GM12878 (cell line): ENCODE measurements around the gene MCUB. TPM values are rescaled to one million over a fixed set of nuclear protein-coding genes. Genes with fewer than 3 reads are reported as not detected.
A peak's percentile ranks its signal among the peaks of the same experiment; 100 is the strongest.

Source experiments
- ATAC-seq: fragments of 200-7000 bp; cut with Tn5 transposase; 3 replicates; pipeline ENCODE4 v1.9.1; 2020; ENCODE audit warnings: mild to moderate bottlenecking, moderate library complexity
- BruUV-seq: library from RNA; stranded (reverse); fragments of 400-500 nt; replicated peaks from 2 replicates; lab custom pipeline; 2021; lab: Mats Ljungman, UMichigan
- CTCF ChIA-PET: fragments of 300-600 bp; sonication (Branson Sonifier 250); formaldehyde crosslinking; extraction: SDS; loops from one replicate; lab custom pipeline; 2021; ENCODE audit warnings: inconsistent platforms; lab: Yijun Ruan, JAX
- POLR2A ChIA-PET: fragments of 350-600 bp; formaldehyde crosslinking; extraction: SDS; loops from one replicate; lab custom pipeline; 2021; ENCODE audit warnings: inconsistent platforms; lab: Charles Lee
- RAD21 ChIA-PET: fragments of 300-600 bp; sonication (Branson Sonifier 250); formaldehyde crosslinking; loops from one replicate; lab custom pipeline; 2023; ENCODE audit warnings: antibody characterized with exemption; ENCODE audit not compliant: unreplicated experiment; lab: Charles Lee
- SMC1A ChIA-PET: fragments of 300-600 bp; sonication (Branson Sonifier 250); formaldehyde crosslinking; loops from one replicate; lab custom pipeline; 2023; ENCODE audit not compliant: unreplicated experiment, uncharacterized antibody; lab: Charles Lee
- DNase-seq: peaks from one replicate; pipeline ENCODE4 v3.0.0-alpha.2; 2011; ENCODE audit warnings: low read depth, low spot score
- FAIRE-seq: peaks from 3 replicates; lab custom pipeline; 2011; peaks lifted over from hg19 to GRCh38; lab: Jason Lieb, UNC
- H2AFZ ChIP-seq: 2 replicates; pipeline ENCODE4 v1.6.0; 2011; ENCODE audit warnings: low read depth, low read length, control low read depth; ENCODE audit not compliant: control insufficient read depth
- H3K27ac ChIP-seq: 2 replicates; pipeline ENCODE4 v1.5.1; 2011; ENCODE audit warnings: control low read depth; ENCODE audit not compliant: control insufficient read depth, insufficient read depth
- H3K27me3 ChIP-seq, 2 experiments: replicated peaks in 1 of 2; 2 replicates each; pipeline versions ENCODE4 v1.6.0 to v1.6.1; 2011; ENCODE audit warnings: low read length in 1 of 2; ENCODE audit not compliant: control insufficient read depth in 2 of 2, insufficient read depth in 2 of 2
- H3K36me3 ChIP-seq, 2 experiments: 2 replicates each; pipeline ENCODE4 v1.5.1; 2011; ENCODE audit warnings: low read length in 1 of 2; ENCODE audit not compliant: control insufficient read depth in 2 of 2, insufficient read depth in 2 of 2
- H3K4me1 ChIP-seq: 2 replicates; pipeline ENCODE4 v1.6.1; 2011; ENCODE audit warnings: mild to moderate bottlenecking, low read length, moderate library complexity, mixed read lengths; ENCODE audit not compliant: control insufficient read depth, insufficient read depth
- H3K4me2 ChIP-seq: 2 replicates; pipeline ENCODE4 v1.6.0; 2011; ENCODE audit warnings: control low read depth; ENCODE audit not compliant: control insufficient read depth, insufficient read depth
- H3K4me3 ChIP-seq: fragments of 200-600 bp; sonication (generic); 2 replicates; pipeline ENCODE4 v1.5.1; 2016
- H3K79me2 ChIP-seq: 2 replicates; pipeline ENCODE4 v1.6.0; 2011; ENCODE audit warnings: low read length; ENCODE audit not compliant: control insufficient read depth, insufficient read depth
- H3K9ac ChIP-seq: 2 replicates; pipeline ENCODE4 v1.8.0; 2011; ENCODE audit warnings: low read length, control low read depth, mixed read lengths; ENCODE audit not compliant: control insufficient read depth, insufficient read depth
- H3K9me3 ChIP-seq: replicated peaks from 3 replicates; pipeline ENCODE4 v1.5.1; 2011; ENCODE audit warnings: mild to moderate bottlenecking, low read length; ENCODE audit not compliant: control insufficient read depth, insufficient read depth
- H4K20me1 ChIP-seq: 2 replicates; pipeline ENCODE4 v1.6.0; 2011; ENCODE audit not compliant: control insufficient read depth, insufficient read depth
- ATF3 ChIP-seq: IDR thresholded peaks from 2 replicates; pipeline ENCODE4 v1.6.1; 2011; ENCODE audit warnings: low read depth, mild to moderate bottlenecking, low read length, moderate library complexity, borderline replicate concordance; ENCODE audit errors: extremely low read depth
- CHD4 ChIP-seq: fragments of 200-600 bp; sonication (generic); IDR thresholded peaks from 2 replicates; pipeline ENCODE4 v1.6.1; 2016; ENCODE audit warnings: mild to moderate bottlenecking
- CTCF ChIP-seq, 3 experiments: IDR thresholded peaks in 2 of 3; conservative IDR thresholded peaks in 1 of 3; 2 replicates each; pipeline ENCODE4 v1.5.1; 2011; ENCODE audit warnings: low read depth in 3 of 3, low read length in 3 of 3, mild to moderate bottlenecking in 3 of 3, control low read depth in 2 of 3, moderate library complexity in 2 of 3, inconsistent platforms in 1 of 3, mixed read lengths in 1 of 3; ENCODE audit not compliant: control insufficient read depth in 2 of 3, insufficient read depth in 1 of 3; ENCODE audit errors: extremely low read depth in 1 of 3
- HDGF ChIP-seq: fragments of 450-650 bp; IDR thresholded peaks from 2 replicates; pipeline ENCODE4 v1.6.1; 2016; ENCODE audit warnings: antibody characterized with exemption
- PBX3 ChIP-seq: IDR thresholded peaks from 2 replicates; pipeline ENCODE4 v1.6.1; 2011; ENCODE audit warnings: mild to moderate bottlenecking, low read depth, low read length, moderate library complexity; ENCODE audit not compliant: insufficient replicate concordance
- RAD21 ChIP-seq: IDR thresholded peaks from 2 replicates; pipeline ENCODE4 v1.6.1; 2011; ENCODE audit warnings: mild to moderate bottlenecking, low read depth, low read length, moderate library complexity; ENCODE audit not compliant: insufficient read depth
- SMARCA5 ChIP-seq: fragments of 450-650 bp; IDR thresholded peaks from 2 replicates; pipeline ENCODE4 v1.6.1; 2017; ENCODE audit warnings: mild to moderate bottlenecking
- TARDBP ChIP-seq: IDR thresholded peaks from 2 replicates; pipeline ENCODE4 v1.6.1; 2016; ENCODE audit warnings: borderline replicate concordance
- USF1 ChIP-seq: IDR thresholded peaks from 2 replicates; pipeline ENCODE4 v1.6.1; 2011; ENCODE audit warnings: borderline replicate concordance, low read depth, mild to moderate bottlenecking, moderate library complexity, mixed read lengths, low read length; ENCODE audit not compliant: insufficient read depth; ENCODE audit errors: extremely low read length
- WGBS: methylation state at CpG from one replicate; pipeline ENCODE4 v1.1.6; 2016; ENCODE audit warnings: low lambda C conversion rate; ENCODE audit not compliant: insufficient replicate concordance, insufficient coverage; ENCODE audit errors: missing lambda C conversion rate; 5-methylcytosine and 5-hydroxymethylcytosine counted together
- in situ Hi-C: fragments of 300-500 bp; cut with MboI; formaldehyde crosslinking; loops from 9 replicates; pipeline ENCODE4 v1.14.3; 2018; ENCODE audit warnings: mixed read lengths
- intact Hi-C: fragments of 100-400 bp; cut with micrococcal nuclease; formaldehyde crosslinking; loops from one replicate; pipeline ENCODE4 v1.14.2; 2022; ENCODE audit not compliant: unreplicated experiment
- polyA plus RNA-seq, 11 experiments: library from polyadenylated mRNA; depleted of rRNA in 4 of 11; unstranded in 6 of 11; stranded (reverse) in 5 of 11; fragments of >200 nt; fragmentation: Nextera tagmentation in 4 of 11; fragmentation: Illumina TruSeq in 1 of 11; extraction: Ambion mirVana in 4 of 11; extraction: Trizol in 1 of 11; gene quantifications; 1 replicate in 1 of 11; 2 replicates in 10 of 11; pipeline versions ENCODE4 v1.2.1 to v1.2.3, GENCODE V29; 2011 to 2016; ENCODE audit warnings: inconsistent platforms in 2 of 11, missing spikeins in 2 of 11, low read depth in 1 of 11
- total RNA-seq, 4 experiments: library from RNA; depleted of rRNA in 3 of 4; stranded (reverse); fragments of >200 nt in 3 of 4; fragmentation: Illumina TruSeq in 1 of 4; extraction: Trizol in 1 of 4; gene quantifications; 2 replicates each; pipeline versions ENCODE4 v1.2.1 to v1.2.3, GENCODE V29; 2013 to 2021

MCUB gene
- total and polyA plus RNA-seq, 10 of the 15 experiments (the other 5 are each of a cell fraction or from before 2014, with no cell fraction given): 4.7 to 63.7 (median 39.4) TPM

GRCh38 chr4:109658871-109659410, 98.9 kb downstream of the MCUB start:
- Histone ChIP-seq H3K27me3 (no peaks in the 10 kb centered on the region), H3K4me2 (no peak overlapping the region), H2AFZ (no peak overlapping the region), H4K20me1 (no peaks in the 10 kb centered on the region), H3K4me3 (no peak overlapping the region), H3K9me3 (no peaks in the 10 kb centered on the region), H3K4me1 (no peaks in the 10 kb centered on the region), H3K79me2 (no peaks in the 10 kb centered on the region), H3K36me3 (peaks cover 0 to 3% of the 10 kb centered on the region in 2 experiments; a peak in 3 of 4 replicates), H3K27ac (no peak overlapping the region), H3K9ac (no peak overlapping the region)
- ChIA-PET RAD21 (interaction anchor here (0.6 to 1.7 kb wide), 5 partner anchors 11 to 233 kb away, joined by 3 to 9 read pairs (median 3); no protein-coding TSS in a partner anchor), CTCF (interaction anchor here (0.8 to 1.7 kb wide), 8 partner anchors 11 to 237 kb away, joined by 3 to 6 read pairs (median 4); partner anchors contain the start of gene SEC24B), SMC1A (interaction anchor here (0.6 to 1.4 kb wide), 7 partner anchors 11 to 477 kb away, joined by 3 to 6 read pairs (median 3); no protein-coding TSS in a partner anchor), POLR2A (interaction anchor here (0.5 kb wide), 1 partner anchor 403 kb away, joined by 3 read pairs; no protein-coding TSS in a partner anchor)
- intact Hi-C loops (no loop called here), in situ Hi-C loops (no loop called here)
- TF ChIP-seq CHD4: no peak
- TF ChIP-seq ATF3: no peak
- no peak for TF ChIP-seq SMARCA5
- TF ChIP-seq CTCF (IDR thresholded peaks at IDR 0.05 in 2 of 3, conservative IDR thresholded peaks at IDR 0.05 in 1 of 3; ENCODE audit: control insufficient read depth in 2 of 3, extremely low read depth in 1 of 3, insufficient read depth in 1 of 3, low read depth in 3 of 3, low read length in 3 of 3): peak in 2 of 3 experiments; percentile 12 to 25; a peak in 2 of 6 replicates
- no peak for TF ChIP-seq USF1
- TF ChIP-seq TARDBP: no peak
- TF ChIP-seq HDGF: no peak
- no peak for TF ChIP-seq PBX3
- peak; percentile 49 for TF ChIP-seq RAD21
- no TSS peak for BruUV-seq
- no peak for ATAC-seq
- FAIRE-seq: no peak
- no peak for DNase-seq
- 96% methylated on average over 6 of the region's 6 CpGs for WGBS
